PC-9 (cell line): Measurements from ENCODE around the gene LONP2. TPM values are rescaled to one million over a fixed set of nuclear protein-coding genes. Genes with fewer than 3 reads are reported as not detected.

ENCODE experiments used
- BruUV-seq: library from RNA; stranded (reverse); fragments of 400-500 nt; replicated peaks from 2 replicates; lab custom pipeline; 2021; lab: Mats Ljungman, UMichigan
- CTCF ChIA-PET: fragments of 300-600 bp; sonication (Branson Sonifier 250); formaldehyde crosslinking; loops from one replicate; lab custom pipeline; 2022; ENCODE audit warnings: antibody characterized with exemption; lab: Charles Lee
- POLR2A ChIA-PET: fragments of 300-600 bp; sonication (Branson Sonifier 250); formaldehyde crosslinking; loops from one replicate; lab custom pipeline; 2022; ENCODE audit warnings: antibody characterized with exemption; ENCODE audit not compliant: unreplicated experiment; lab: Charles Lee
- DNase-seq, 2 experiments: peaks; one replicate each; pipeline versions ENCODE4 v3.0.0 to v3.0.0-alpha.2; 2015 to 2022; ENCODE audit warnings: mixed read lengths in 1 of 2
- H2AFZ ChIP-seq: fragments of 200-600 bp; sonication (generic); 2 replicates; pipeline ENCODE4 v1.8.1; 2017; ENCODE audit warnings: antibody characterized with exemption
- H3F3A ChIP-seq: fragments of 200-600 bp; sonication (generic); 2 replicates; pipeline ENCODE4 v1.8.1; 2017; ENCODE audit warnings: antibody characterized with exemption, mild to moderate bottlenecking, low read depth; ENCODE audit not compliant: insufficient read depth
- H3K27ac ChIP-seq: fragments of 200-600 bp; sonication (generic); 2 replicates; pipeline ENCODE4 v1.6.1; 2016; ENCODE audit warnings: mixed run types
- H3K27me3 ChIP-seq: fragments of 200-600 bp; sonication (generic); 2 replicates; pipeline ENCODE4 v1.6.1; 2016; ENCODE audit warnings: low read depth, mixed run types; ENCODE audit not compliant: insufficient read depth
- H3K36me3 ChIP-seq: fragments of 200-600 bp; sonication (generic); 2 replicates; pipeline ENCODE4 v1.6.1; 2016; ENCODE audit warnings: low read depth, mixed run types
- H3K4me1 ChIP-seq: fragments of 200-600 bp; sonication (generic); replicated peaks from 2 replicates; pipeline ENCODE4 v1.6.1; 2016; ENCODE audit warnings: mixed run types; ENCODE audit not compliant: insufficient read depth
- H3K4me2 ChIP-seq: fragments of 200-600 bp; sonication (generic); 2 replicates; pipeline ENCODE4 v1.6.1; 2017; ENCODE audit warnings: mixed run types
- H3K4me3 ChIP-seq: fragments of 200-600 bp; sonication (generic); 2 replicates; pipeline ENCODE4 v1.6.1; 2016; ENCODE audit warnings: mixed run types
- H3K79me2 ChIP-seq: fragments of 200-600 bp; sonication (generic); 2 replicates; pipeline ENCODE4 v1.6.1; 2017; ENCODE audit warnings: low read depth, mixed run types
- H3K9me2 ChIP-seq: fragments of 200-600 bp; sonication (generic); 2 replicates; pipeline ENCODE4 v1.8.1; 2017; ENCODE audit warnings: mild to moderate bottlenecking; ENCODE audit not compliant: insufficient read depth
- H3K9me3 ChIP-seq: fragments of 200-600 bp; sonication (generic); 2 replicates; pipeline ENCODE4 v1.8.1; 2016; ENCODE audit warnings: low read depth; ENCODE audit not compliant: insufficient read depth
- H4K20me1 ChIP-seq: fragments of 200-600 bp; sonication (generic); 2 replicates; pipeline ENCODE4 v1.8.1; 2017; ENCODE audit not compliant: insufficient read depth
- EZH2 ChIP-seq: fragments of 200-600 bp; sonication (generic); IDR thresholded peaks from 2 replicates; pipeline ENCODE4 v1.8.0; 2017; ENCODE audit warnings: antibody characterized with exemption, low read depth
- intact Hi-C: fragments of 100-400 bp; cut with micrococcal nuclease; formaldehyde crosslinking; loops from one replicate; pipeline ENCODE4 v1.10.0; 2022; ENCODE audit not compliant: unreplicated experiment
- total RNA-seq: library from RNA; stranded (reverse); gene quantifications from 2 replicates; pipeline ENCODE4 v1.2.3, GENCODE V29; 2021
- TF ChIP-seq, protein P1 (sequence below): fragments of 200-600 bp; sonication (generic); conservative IDR thresholded peaks from 2 replicates; pipeline ENCODE4 v1.6.1; 2017; ENCODE audit warnings: mixed run types, antibody characterized with exemption, mild to moderate bottlenecking, moderate library complexity

The LONP2 gene
- total RNA-seq, 1 experiment from 2014 or later = 47.0 TPM

DNA sequence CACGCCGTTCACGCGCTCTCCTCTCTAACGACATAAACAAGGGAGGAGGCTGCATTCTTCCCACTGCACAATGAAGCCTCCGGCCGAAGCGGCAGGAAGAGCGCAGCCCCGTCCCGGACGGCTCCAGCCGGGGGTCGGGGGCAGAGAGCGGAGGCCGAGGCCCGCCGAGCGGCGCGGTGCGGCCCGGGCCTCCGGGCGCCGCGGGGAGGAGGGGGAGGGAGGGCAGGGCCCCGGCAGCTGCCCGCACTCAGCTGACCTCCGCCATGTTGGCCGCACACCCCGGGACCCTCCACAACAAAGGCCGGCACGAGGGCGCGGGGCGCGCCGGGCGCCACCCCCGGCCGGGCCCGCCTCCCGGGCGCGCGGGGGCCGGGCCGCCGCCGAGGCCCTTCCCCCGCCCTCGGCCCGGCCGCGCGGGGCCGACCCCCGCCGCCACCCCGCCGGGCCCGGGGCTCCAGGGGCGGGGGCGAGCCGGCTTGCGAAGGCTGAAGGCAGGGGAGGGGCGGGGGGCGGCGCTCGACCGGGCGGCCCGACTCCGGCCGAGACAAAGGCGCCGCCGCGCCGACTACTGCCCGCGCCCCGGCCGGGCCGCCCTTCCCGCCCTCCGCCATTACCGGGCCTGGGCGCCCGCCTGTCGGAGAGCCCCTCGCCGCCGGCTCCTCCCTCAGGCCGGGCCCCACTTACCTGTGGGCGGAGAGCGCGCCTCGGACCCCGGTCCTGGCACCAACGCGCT is 140.6 kb downstream of the LONP2 start:
- POLR2A ChIA-PET = interaction anchor here (0.6 to 0.7 kb wide), 2 partner anchors 31 to 63 kb away, joined by 7 to 9 read pairs; no protein-coding TSS in a partner anchor
- intact Hi-C loops = loop anchor here (2.0 kb wide), 1 partner anchor 24 kb away; no protein-coding TSS in a partner anchor

DNA sequence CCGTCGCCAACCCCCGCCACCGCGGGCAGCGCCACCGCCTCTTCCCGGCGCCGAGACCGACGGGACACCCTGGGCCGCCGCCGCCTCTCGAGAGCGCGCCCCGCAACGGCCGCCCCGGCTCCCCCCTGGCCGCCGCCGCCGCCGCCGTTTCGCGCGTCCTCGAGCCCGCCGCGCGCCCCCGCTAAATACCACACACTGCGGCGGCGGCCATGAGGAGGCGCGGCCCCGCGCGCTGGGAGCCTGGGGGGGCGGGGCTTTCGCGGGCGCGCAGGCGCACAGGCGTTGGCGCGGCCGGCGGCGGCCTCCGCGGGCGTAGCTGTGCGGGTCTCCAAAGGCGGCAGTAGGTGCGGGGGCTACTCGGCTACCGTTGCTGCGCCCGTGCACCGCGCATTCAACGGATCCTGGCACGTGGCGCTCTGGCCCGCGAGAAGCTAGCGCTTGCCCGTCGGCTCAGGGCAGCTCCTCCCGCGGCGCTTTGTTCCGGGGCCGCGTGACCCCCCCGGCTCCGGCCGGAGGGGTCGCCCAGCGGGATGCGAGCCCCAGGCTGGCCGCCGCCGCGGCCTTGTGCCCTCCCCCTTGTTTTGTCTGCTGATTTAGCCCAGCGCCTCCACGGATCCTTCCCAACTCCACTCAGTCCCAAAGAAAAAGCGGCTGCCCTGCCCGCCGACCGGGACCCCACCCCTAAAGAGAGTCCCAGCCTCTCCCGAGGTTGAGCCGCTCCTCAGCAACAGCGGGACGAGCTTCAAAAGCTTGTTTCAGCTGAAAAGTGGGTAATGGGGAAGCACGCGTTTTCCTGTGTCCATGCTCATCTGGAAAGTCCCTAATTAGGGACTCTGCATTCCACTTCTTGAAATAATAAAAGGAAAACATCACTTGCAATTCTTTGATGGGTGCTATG is 141.4 kb downstream of the LONP2 start, which contains the start of gene SIAH1:
Gene SIAH1 (minus strand): TSS at position 161 of the 898 bp plus-strand sequence. CDS start 22,985 bp downstream, outside the sequence.
- Histone ChIP-seq H3F3A (peaks cover 11% of the 10 kb centered on the region; the same call in 1 of the 2 replicates), H2AFZ (peak within 1 kb of the TSS; percentile 97), H4K20me1 (peaks cover 28% of the 10 kb centered on the region; the same call in 1 of the 2 replicates), H3K9me3 (no peaks in the 10 kb centered on the region), H3K4me3 (peak within 1 kb of the TSS; percentile 82), H3K4me2 (peak within 1 kb of the TSS; percentile 94), H3K4me1 (peaks cover 26% of the 10 kb centered on the region), H3K27ac (peak within 1 kb of the TSS; percentile 74), H3K36me3 (no peaks in the 10 kb centered on the region), H3K9me2 (no peaks in the 10 kb centered on the region), H3K27me3 (no peaks in the 10 kb centered on the region), H3K79me2 (peaks cover 40% of the 10 kb centered on the region)
- ChIA-PET POLR2A (interaction anchor here (0.5 to 0.6 kb wide), 3 partner anchors 25 to 221 kb away, joined by 4 read pairs; no protein-coding TSS in a partner anchor), CTCF (interaction anchor here (0.6 to 0.9 kb wide), 2 partner anchors 24 to 237 kb away, joined by 3 to 9 read pairs; no protein-coding TSS in a partner anchor)
- TSS peak; percentile 83 for BruUV-seq
- DNase-seq = peak; percentile 51 to 88
- intact Hi-C loops = loop anchor here (2.0 kb wide), 1 partner anchor 23 kb away; no protein-coding TSS in a partner anchor
- TF ChIP-seq, protein P1, sequence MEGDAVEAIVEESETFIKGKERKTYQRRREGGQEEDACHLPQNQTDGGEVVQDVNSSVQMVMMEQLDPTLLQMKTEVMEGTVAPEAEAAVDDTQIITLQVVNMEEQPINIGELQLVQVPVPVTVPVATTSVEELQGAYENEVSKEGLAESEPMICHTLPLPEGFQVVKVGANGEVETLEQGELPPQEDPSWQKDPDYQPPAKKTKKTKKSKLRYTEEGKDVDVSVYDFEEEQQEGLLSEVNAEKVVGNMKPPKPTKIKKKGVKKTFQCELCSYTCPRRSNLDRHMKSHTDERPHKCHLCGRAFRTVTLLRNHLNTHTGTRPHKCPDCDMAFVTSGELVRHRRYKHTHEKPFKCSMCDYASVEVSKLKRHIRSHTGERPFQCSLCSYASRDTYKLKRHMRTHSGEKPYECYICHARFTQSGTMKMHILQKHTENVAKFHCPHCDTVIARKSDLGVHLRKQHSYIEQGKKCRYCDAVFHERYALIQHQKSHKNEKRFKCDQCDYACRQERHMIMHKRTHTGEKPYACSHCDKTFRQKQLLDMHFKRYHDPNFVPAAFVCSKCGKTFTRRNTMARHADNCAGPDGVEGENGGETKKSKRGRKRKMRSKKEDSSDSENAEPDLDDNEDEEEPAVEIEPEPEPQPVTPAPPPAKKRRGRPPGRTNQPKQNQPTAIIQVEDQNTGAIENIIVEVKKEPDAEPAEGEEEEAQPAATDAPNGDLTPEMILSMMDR = no peak
- no peak for TF ChIP-seq EZH2

More for the DNA sequence above, 140.6 kb downstream of the LONP2 start:
- H3K9me2 ChIP-seq = no peaks in the 10 kb centered on the region
- H3K4me2 ChIP-seq = peak overlapping the region; percentile 87
- peak overlapping the region; percentile 34; the same call in 1 of the 2 replicates for H2AFZ ChIP-seq
- peak overlapping the region; percentile 74 for H3K27ac ChIP-seq
- peaks cover 48% of the 10 kb centered on the region for H3K79me2 ChIP-seq
- no TSS peak for BruUV-seq
- peak overlapping the region; percentile 82 for H3K4me3 ChIP-seq
- peak in 1 of 2 experiments; percentile 55 for DNase-seq
- no peaks in the 10 kb centered on the region for H3K27me3 ChIP-seq
- no peaks in the 10 kb centered on the region for H3K9me3 ChIP-seq
- peaks cover 35% of the 10 kb centered on the region; the same call in 1 of the 2 replicates for H4K20me1 ChIP-seq
- H3K4me1 ChIP-seq = peaks cover 29% of the 10 kb centered on the region
- no peaks in the 10 kb centered on the region for H3K36me3 ChIP-seq
- CTCF ChIA-PET = interaction anchor here (0.9 kb wide), 1 partner anchor 238 kb away, joined by 3 read pairs; no protein-coding TSS in a partner anchor
- H3F3A ChIP-seq = peaks cover 11% of the 10 kb centered on the region; the same call in 1 of the 2 replicates
- TF ChIP-seq EZH2 = no peak
- TF ChIP-seq, protein P1 = no peak
